H1 (cell line): Measurements from ENCODE around the gene TTC9.

Source experiments
- BCL11A ChIP-seq, 2 experiments: IDR thresholded peaks; one replicate each; pipeline ENCODE4 v1.6.1; 2011; ENCODE audit warnings: low read depth in 2 of 2, low read length in 2 of 2, mild to moderate bottlenecking in 2 of 2
- CHD1 ChIP-seq: IDR thresholded peaks from 2 replicates; pipeline ENCODE4 v1.6.1; 2012; ENCODE audit warnings: low read depth, low read length, improper control_type of control experiment
- CHD7 ChIP-seq: fragments of 300-600 bp; sonication (generic); IDR thresholded peaks from 2 replicates; pipeline ENCODE4 v1.7.1; 2012; ENCODE audit warnings: low read length, moderate library complexity, mild to moderate bottlenecking, inconsistent platforms; ENCODE audit not compliant: insufficient replicate concordance
- CTCF ChIP-seq, 3 experiments: IDR thresholded peaks; 1 replicate in 2 of 3; 2 replicates in 1 of 3; pipeline versions ENCODE4 v1.5.1 to v1.6.1; 2011; ENCODE audit warnings: low read length in 3 of 3, mild to moderate bottlenecking in 3 of 3, inconsistent platforms in 2 of 3, low read depth in 1 of 3, moderate library complexity in 1 of 3; ENCODE audit not compliant: insufficient read depth in 1 of 3; ENCODE audit errors: control extremely low read depth in 1 of 3
- EP300 ChIP-seq, 2 experiments: IDR thresholded peaks; 1 replicate in 1 of 2; 2 replicates in 1 of 2; pipeline ENCODE4 v1.6.1; 2011 to 2012; ENCODE audit warnings: low read depth in 2 of 2, low read length in 2 of 2, mild to moderate bottlenecking in 2 of 2, borderline replicate concordance in 1 of 2, inconsistent platforms in 1 of 2, moderate library complexity in 1 of 2
- GTF2F1 ChIP-seq: IDR thresholded peaks from 2 replicates; pipeline ENCODE4 v1.6.1; 2012; ENCODE audit warnings: low read depth, low read length, improper control_type of control experiment, borderline replicate concordance
- JUN ChIP-seq: IDR thresholded peaks from 2 replicates; pipeline ENCODE4 v1.6.1; 2011; ENCODE audit warnings: low read depth, mild to moderate bottlenecking, improper control_type of control experiment, low read length
- KDM1A ChIP-seq: fragments of 200-600, 300-600 bp; sonication (generic); IDR thresholded peaks from 2 replicates; pipeline ENCODE4 v1.7.1; 2016; ENCODE audit warnings: mild to moderate bottlenecking, low read length, borderline replicate concordance
- MAFK ChIP-seq: IDR thresholded peaks from 2 replicates; pipeline ENCODE4 v1.6.1; 2012; ENCODE audit warnings: low read depth, mild to moderate bottlenecking, improper control_type of control experiment, low read length
- POLR2A ChIP-seq, 2 experiments: IDR thresholded peaks; 1 replicate in 1 of 2; 2 replicates in 1 of 2; pipeline ENCODE4 v1.6.1; 2011; ENCODE audit warnings: low read depth in 2 of 2, low read length in 2 of 2, mild to moderate bottlenecking in 2 of 2; ENCODE audit errors: control extremely low read depth in 1 of 2
- POLR2AphosphoS5 ChIP-seq: IDR thresholded peaks from 2 replicates; pipeline ENCODE4 v1.6.1; 2011; ENCODE audit warnings: low read depth, low read length
- RAD21 ChIP-seq, 2 experiments: IDR thresholded peaks in 1 of 2; conservative IDR thresholded peaks in 1 of 2; 2 replicates each; pipeline ENCODE4 v1.6.1; 2011; ENCODE audit warnings: low read depth in 2 of 2, low read length in 2 of 2, improper control_type of control experiment in 1 of 2, inconsistent platforms in 1 of 2, mild to moderate bottlenecking in 1 of 2, moderate library complexity in 1 of 2
- RNF2 ChIP-seq: fragments of 200-900, 300-1000 bp; sonication (generic); IDR thresholded peaks from 2 replicates; pipeline ENCODE4 v1.7.1; 2016; ENCODE audit warnings: borderline replicate concordance, low read depth, mild to moderate bottlenecking, antibody characterized with exemption, low read length; ENCODE audit not compliant: poor library complexity, severe bottlenecking; ENCODE audit errors: missing control alignments
- SP2 ChIP-seq: IDR thresholded peaks from 2 replicates; pipeline ENCODE4 v1.6.1; 2012; ENCODE audit warnings: mild to moderate bottlenecking, low read length, inconsistent platforms

- TF ChIP-seq POLR2AphosphoS5 (no peak), JUN (no peak), RAD21 (IDR thresholded peaks at IDR 0.05 in 1 of 2, conservative IDR thresholded peaks at IDR 0.05 in 1 of 2; ENCODE audit: low read depth in 2 of 2, low read length in 2 of 2) (no peak), GTF2F1 (no peak), CTCF (IDR thresholded peaks at IDR 0.05; ENCODE audit: control extremely low read depth in 1 of 3, insufficient read depth in 1 of 3, low read depth in 1 of 3, low read length in 3 of 3) (no peak), POLR2A (IDR thresholded peaks at IDR 0.05; ENCODE audit: control extremely low read depth in 1 of 2, low read depth in 2 of 2, low read length in 2 of 2) (no peak), RNF2 (no peak), BCL11A (IDR thresholded peaks at IDR 0.05; ENCODE audit: low read depth in 2 of 2, low read length in 2 of 2) (no peak), CHD7 (no peak), EP300 (IDR thresholded peaks at IDR 0.05; ENCODE audit: borderline replicate concordance in 1 of 2, low read depth in 2 of 2, low read length in 2 of 2) (no peak), SP2 (no peak), MAFK (no peak), KDM1A (no peak), CHD1 (no peak)
These were observed 59.4 kb downstream of the TTC9 start for GRCh38 chr14:70700955-70701585.
